Measurements from ENCODE around the gene SNAP91.
"Not testable (repeated sequence)": the region's sequence is repeated elsewhere in the genome, so short reads cannot be mapped to it uniquely, and the experiment has no call there.

The SNAP91 gene

DNA sequence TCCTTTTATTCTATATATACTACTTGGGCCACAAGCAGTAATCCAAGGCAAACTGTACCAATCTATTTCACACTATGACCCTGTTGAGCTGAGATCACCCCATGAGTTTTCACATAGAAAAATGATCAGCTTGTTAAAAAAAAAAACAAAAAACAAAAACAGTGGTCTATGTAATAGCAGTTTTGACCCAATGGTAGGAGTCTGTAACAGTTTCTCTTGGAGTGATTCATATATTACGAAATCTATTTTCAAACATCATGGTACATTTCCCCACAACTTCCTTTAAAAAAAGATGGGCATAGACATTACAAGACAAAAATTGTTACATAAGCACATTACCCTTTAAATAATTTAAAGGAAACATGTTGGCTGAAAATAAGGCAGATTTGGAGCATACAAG is 118.5 kb downstream of the SNAP91 start:
- DNase-seq (ENCODE audit: low spot score), result no peak
- TF ChIP-seq, protein P1, sequence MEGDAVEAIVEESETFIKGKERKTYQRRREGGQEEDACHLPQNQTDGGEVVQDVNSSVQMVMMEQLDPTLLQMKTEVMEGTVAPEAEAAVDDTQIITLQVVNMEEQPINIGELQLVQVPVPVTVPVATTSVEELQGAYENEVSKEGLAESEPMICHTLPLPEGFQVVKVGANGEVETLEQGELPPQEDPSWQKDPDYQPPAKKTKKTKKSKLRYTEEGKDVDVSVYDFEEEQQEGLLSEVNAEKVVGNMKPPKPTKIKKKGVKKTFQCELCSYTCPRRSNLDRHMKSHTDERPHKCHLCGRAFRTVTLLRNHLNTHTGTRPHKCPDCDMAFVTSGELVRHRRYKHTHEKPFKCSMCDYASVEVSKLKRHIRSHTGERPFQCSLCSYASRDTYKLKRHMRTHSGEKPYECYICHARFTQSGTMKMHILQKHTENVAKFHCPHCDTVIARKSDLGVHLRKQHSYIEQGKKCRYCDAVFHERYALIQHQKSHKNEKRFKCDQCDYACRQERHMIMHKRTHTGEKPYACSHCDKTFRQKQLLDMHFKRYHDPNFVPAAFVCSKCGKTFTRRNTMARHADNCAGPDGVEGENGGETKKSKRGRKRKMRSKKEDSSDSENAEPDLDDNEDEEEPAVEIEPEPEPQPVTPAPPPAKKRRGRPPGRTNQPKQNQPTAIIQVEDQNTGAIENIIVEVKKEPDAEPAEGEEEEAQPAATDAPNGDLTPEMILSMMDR (IDR thresholded peaks at IDR 0.05; ENCODE audit: extremely low read depth, missing control alignments), result no peak

DNA sequence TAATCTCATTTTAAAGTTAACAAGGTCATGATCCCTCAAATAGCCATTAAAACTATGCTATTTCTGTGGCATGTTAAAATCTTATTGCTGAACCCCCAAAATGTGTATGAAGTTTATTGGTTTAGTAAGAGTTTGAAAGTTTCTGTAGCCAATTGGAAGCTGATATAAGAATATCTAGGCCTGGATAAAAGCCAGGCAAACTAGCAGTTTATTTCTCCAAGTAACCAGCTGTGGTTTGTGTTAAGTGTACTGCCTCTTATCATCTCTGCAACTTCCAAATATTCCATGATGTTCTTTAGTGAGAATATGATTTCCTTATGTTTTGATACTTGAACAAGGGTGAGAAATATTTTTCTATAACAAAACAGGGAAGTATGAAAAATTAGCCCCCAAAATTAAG is 119.8 kb downstream of the SNAP91 start:
- TF ChIP-seq, protein P1 (IDR thresholded peaks at IDR 0.05; ENCODE audit: extremely low read depth, missing control alignments), result no peak
- no peak for DNase-seq (ENCODE audit: low spot score)

DNA sequence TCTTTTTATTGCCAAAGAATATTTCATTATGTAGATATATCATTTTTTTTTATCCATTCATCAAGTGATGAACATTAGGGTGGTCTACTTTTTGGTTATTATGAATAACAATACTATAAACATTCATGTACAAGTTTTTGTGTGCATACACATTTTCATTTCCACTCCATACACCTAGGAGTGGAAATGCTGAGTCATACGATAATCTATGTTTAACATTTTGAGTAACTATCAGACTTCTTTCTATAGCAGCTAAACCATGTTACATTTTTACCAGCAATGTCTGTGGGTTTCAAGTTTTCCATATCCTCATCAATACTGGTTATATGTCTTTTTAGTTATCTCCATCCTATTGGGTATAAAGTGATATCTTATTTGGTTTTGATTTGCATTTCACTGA is 130.8 kb downstream of the SNAP91 start:
- TF ChIP-seq, protein P1 (IDR thresholded peaks at IDR 0.05; ENCODE audit: extremely low read depth, missing control alignments), result no peak

DNA sequence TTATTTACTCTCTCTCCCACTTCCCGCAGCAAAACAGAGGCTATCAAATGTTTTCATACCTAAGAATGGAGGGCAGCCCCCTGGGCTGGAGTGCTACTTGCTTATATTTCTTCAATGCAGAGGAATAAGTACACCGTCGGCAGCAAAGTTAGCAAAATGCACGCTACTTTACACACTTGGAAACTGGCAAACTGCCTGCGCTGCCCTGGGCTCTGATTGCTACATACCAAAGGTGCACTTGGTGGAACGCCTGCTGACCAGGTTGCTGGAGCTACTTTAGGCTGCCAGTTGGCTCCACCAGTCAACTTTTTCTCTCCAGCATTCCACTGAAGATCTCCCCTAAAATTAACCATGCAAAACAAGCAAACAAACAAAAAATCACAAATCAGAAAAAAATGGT is 134.1 kb downstream of the SNAP91 start:
- DNase-seq (ENCODE audit: low spot score), result no peak
- TF ChIP-seq, protein P1 (IDR thresholded peaks at IDR 0.05; ENCODE audit: extremely low read depth, missing control alignments), result no peak

More for the DNA sequence above, 130.8 kb downstream of the SNAP91 start:
- DNase-seq (ENCODE audit: low spot score), result no peak

DNA sequence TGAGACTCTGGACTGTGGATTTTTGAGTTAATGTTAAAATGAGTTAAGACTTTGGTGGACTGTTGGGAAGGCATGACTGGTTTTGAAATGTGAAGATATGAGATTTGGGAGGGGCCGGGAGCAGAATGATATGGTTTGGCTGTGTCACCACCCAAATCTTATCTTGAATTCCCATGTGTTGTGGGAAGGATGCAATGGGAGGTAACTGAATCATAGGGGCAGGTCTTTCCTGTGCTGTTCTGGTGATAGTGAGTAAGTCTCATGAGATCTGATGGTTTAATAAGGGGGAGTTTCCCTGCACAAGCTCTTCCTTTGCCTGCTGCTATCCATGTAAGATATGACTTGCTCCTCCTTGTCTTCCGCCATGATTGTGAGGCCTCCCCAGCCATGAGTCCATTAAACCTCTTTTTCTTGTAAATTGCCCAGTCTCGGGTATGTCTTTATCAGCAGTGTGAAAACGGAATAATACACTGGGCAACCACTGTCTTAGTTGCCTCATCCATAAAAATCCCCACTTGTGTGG is 137.2 kb downstream of the SNAP91 start:
- not testable (repeated sequence) for DNase-seq (ENCODE audit: low spot score)

DNA sequence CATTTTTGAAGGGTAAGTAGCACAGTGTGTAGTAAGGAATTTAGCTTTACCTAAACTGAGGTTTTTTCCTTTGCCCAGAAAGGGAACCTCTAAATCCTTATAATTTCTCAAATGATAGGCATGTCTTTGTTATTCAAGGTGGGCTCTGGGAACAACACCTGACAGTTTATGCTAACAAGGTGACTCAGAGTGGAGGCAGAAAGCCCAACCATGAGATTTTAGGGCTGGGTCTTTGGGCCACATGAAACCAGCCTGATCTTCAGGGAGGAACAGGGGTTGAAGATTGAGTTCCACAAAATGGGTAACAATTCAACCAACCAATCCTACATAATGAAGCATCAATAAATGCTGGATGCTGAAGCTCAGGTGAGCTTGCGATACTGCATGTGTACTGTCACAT is 149.9 kb downstream of the SNAP91 start:
- TF ChIP-seq, protein P1 (IDR thresholded peaks at IDR 0.05; ENCODE audit: extremely low read depth, missing control alignments), result no peak

DNA sequence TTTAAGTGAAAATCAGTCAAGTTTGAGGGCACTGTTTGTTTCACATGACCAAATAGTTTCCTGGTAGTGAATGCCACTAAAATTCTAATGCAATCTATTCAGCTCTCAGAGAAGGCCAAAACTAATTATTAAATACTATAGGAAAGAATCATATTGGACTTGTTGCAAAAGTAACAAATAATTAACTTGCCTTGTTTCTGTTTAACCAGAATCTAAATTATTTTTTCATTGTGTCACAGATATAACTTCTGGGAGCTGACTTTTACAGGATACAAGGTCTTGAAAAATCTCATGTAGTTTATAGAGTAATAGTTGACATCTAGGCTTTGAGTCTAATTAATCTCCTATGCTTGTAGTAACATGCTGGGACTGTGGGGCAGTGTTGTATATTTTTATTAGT is 152.0 kb downstream of the SNAP91 start:
- DNase-seq (ENCODE audit: low spot score), result no peak
- TF ChIP-seq, protein P1 (IDR thresholded peaks at IDR 0.05; ENCODE audit: extremely low read depth, missing control alignments), result no peak

More for the DNA sequence above, 149.9 kb downstream of the SNAP91 start:
- no peak for DNase-seq (ENCODE audit: low spot score)

DNA sequence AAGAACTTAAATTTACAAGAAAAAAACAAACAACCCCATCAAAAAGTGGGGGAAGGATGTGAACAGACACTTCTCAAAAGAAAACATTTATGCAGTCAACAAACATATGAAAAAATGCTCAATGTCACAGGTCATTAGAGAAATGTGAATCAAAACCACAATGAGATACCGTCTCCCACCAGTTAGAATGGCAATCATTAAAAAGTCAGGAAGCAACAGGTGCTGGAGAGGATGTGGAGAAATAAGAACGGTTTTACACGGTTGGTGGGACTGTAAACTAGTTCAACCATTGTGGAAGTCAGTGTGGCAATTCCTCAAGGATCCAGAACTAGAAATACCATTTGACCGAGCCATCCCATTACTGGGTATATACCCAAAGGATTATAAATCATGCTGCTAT is 157.2 kb downstream of the SNAP91 start:
- DNase-seq (ENCODE audit: low spot score), result not testable (repeated sequence)

DNA sequence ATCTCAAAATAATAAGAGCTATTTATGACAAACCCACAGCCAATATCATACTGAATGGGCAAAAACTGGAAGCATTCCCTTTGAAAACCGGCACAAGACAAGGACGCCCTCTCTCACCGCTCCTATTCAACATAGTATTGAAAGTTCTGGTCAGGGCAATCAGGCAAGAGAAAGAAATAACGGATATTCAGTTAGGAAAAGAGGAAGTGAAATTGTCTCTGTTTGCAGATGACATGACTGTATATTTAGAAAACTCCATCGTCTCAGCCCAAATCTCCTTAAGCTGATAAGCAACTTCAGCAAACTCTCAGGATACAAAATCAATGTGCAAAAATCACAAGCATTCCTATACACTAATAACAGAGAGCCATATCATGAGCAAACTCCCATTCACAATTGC is 158.4 kb downstream of the SNAP91 start:
- DNase-seq (ENCODE audit: low spot score), result not testable (repeated sequence)

Measured in GM20000 (cell line).